Measurements from ENCODE around the gene PRKAR1B. TPM values are rescaled to one million over a fixed set of nuclear protein-coding genes. Genes with fewer than 3 reads are reported as not detected.
A peak's percentile ranks its signal among the peaks of the same experiment; 100 is the strongest.

Gene PRKAR1B
- total and polyA plus RNA-seq, 7 donors, result 1.4 to 4.6 (median 1.9) TPM

DNA sequence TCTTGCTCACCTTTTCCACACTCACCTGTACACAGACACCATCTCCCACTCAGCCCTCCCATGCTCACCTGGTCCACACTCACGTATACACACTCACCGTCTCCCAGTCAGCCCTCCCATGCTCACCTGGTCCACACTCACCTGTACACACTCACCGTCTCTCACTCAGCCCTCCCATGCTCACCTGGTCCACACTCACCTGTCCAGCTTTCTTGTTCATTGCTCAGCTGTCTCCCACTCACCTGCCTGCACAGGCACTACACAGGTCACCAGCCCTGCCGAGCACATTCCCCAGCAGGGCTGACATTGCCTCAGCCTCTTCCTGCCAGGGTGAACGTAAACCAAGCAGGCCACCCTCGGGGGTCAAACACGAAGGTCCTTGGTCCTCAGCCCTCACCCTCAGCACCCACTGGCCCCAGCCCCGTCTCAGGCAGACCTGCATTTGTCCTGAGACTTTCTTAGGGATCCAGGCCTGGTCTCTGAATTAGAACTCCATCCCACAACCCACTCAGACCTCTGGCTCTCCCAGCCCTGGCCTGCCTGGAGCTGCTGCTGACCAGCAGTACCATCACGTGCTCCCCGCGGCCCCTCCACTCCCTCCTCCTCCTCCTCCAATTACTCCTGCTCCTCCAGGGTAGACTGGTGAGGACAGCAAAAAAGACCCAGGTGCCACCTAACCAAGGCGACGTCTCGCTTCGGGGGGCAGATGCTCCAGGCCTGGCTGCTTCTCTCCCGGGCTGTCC is 13.4 kb downstream of the PRKAR1B start:
- Histone ChIP-seq H3K4me1 (no peaks in the 10 kb centered on the region), H3K36me3 (ENCODE audit: insufficient read depth in 1 of 2, low read depth in 1 of 2) (no peaks in the 10 kb centered on the region), H3K4me3 (no peak overlapping the region), H3K9me3 (no peaks in the 10 kb centered on the region), H3K27me3 (ENCODE audit: insufficient read depth in 3 of 3, low read length in 2 of 3) (peaks cover 0 to 10% (median 7%) of the 10 kb centered on the region in 3 donors), H3K27ac (no peak overlapping the region)
- no peak for ATAC-seq
- DNase-seq, result no peak
- intact Hi-C loops (cut with DNase I), result no loop called here
- WGBS, 3 donors, result 87 to 94% (median 89%) methylated on average over 16 of the region's 16 CpGs
- TF ChIP-seq, protein P1, sequence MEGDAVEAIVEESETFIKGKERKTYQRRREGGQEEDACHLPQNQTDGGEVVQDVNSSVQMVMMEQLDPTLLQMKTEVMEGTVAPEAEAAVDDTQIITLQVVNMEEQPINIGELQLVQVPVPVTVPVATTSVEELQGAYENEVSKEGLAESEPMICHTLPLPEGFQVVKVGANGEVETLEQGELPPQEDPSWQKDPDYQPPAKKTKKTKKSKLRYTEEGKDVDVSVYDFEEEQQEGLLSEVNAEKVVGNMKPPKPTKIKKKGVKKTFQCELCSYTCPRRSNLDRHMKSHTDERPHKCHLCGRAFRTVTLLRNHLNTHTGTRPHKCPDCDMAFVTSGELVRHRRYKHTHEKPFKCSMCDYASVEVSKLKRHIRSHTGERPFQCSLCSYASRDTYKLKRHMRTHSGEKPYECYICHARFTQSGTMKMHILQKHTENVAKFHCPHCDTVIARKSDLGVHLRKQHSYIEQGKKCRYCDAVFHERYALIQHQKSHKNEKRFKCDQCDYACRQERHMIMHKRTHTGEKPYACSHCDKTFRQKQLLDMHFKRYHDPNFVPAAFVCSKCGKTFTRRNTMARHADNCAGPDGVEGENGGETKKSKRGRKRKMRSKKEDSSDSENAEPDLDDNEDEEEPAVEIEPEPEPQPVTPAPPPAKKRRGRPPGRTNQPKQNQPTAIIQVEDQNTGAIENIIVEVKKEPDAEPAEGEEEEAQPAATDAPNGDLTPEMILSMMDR (IDR thresholded peaks at IDR 0.05), result no peak

DNA sequence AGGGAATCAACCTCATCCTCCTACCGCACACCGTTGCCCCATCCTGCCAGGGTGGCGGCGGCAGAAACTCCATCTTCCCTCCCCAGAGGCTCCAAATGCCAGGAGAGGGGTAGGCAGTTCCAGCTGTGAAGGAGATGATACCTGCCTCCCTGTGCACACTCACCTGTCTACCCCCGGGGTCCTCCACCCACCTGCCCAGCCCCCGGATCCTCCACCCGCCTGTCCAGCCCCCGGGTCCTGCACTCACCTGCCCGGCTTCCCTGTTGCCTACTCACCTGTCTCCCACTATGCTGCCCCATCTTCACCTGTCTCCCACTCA is 14.0 kb downstream of the PRKAR1B start:
- ATAC-seq (no peak), DNase-seq (no peak)
- Histone ChIP-seq H3K27me3 (ENCODE audit: insufficient read depth in 3 of 3, low read length in 2 of 3) (peaks cover 0 to 10% (median 7%) of the 10 kb centered on the region in 3 donors), H3K4me1 (no peaks in the 10 kb centered on the region), H3K36me3 (ENCODE audit: insufficient read depth in 1 of 2, low read depth in 1 of 2) (no peaks in the 10 kb centered on the region), H3K4me3 (no peak overlapping the region), H3K9me3 (no peaks in the 10 kb centered on the region), H3K27ac (no peak overlapping the region)
- WGBS, 3 donors, result 89 to 92% (median 90%) methylated on average over 9 of the region's 9 CpGs
- TF ChIP-seq, protein P1 (IDR thresholded peaks at IDR 0.05), result no peak
- intact Hi-C loops (cut with DNase I), result no loop called here

DNA sequence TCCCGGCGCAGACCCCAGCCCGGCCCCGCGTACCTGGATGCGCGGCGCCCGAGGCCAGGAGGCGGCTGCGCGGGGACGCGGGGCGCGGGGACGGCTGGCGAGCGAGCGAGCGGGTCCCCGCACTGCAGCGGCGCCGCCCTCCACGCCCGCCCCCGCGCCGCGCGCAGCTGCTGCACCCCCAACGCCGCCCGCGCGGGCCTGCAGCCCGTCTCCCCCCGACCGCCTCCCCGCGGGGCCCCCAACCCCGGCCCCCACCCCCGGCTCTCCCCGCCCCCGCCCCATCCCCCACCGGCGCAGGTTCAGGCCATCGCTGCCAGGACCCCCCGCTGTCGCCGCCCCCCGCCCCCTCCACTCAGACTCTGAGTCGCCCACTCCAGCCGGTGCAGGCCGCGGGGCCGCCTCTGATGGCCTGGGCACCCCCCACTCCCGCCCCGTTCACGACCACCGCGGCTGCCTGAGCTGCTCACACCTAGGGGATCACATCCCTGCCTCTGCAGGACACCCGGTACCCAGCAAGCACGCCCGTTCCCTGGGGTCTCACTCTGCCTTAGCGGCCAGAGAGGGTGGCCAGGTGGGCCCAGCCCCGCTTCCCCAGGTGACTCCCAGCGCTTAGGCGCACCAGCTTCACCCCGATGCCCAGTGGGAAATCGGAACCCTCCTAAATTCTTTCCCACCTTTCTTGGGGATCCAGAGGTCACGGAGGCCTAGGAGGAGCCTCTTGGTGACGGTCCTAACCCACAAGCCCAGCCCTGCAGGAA is 14.5 kb downstream of the PRKAR1B start:
- no peaks in the 10 kb centered on the region for H3K9me3 ChIP-seq
- H3K27me3 ChIP-seq (ENCODE audit: insufficient read depth in 3 of 3, low read length in 2 of 3), result peaks cover 0 to 10% (median 7%) of the 10 kb centered on the region in 3 donors
- TF ChIP-seq, protein P1 (IDR thresholded peaks at IDR 0.05), result no peak
- intact Hi-C loops (cut with DNase I), result no loop called here
- no peak overlapping the region for H3K27ac ChIP-seq
- WGBS, 3 donors, result 14 to 31% (median 19%) methylated on average over 29 to 73 of the region's 74 CpGs
- peak overlapping the region; percentile 56 for H3K4me3 ChIP-seq
- DNase-seq (no peak), ATAC-seq (no peak)
- no peaks in the 10 kb centered on the region for H3K4me1 ChIP-seq
- no peaks in the 10 kb centered on the region for H3K36me3 ChIP-seq (ENCODE audit: insufficient read depth in 1 of 2, low read depth in 1 of 2)

DNA sequence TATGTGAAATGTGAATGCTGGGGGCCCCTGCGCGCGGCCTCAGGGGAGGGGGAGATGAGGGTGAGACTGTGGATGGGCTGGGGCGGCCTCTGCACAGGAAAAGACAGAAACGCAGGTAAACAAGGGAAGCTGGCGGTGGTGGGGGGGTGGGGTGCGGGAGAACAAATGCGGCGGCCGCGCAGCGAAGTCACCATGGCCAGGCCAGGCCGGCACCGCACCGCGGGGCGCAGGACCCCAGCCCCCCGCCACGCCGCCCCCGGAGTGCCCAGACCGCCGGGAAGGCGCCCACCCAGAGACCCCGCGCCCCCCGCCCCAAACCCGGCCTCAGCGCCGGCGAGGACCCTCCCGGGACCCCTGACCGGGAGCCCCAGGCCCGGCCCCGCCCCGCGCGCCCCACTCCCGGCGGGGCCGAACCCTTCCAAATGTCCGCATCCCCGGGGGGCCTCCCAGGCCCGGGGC is 15.1 kb downstream of the PRKAR1B start:
- Histone ChIP-seq H3K27ac (no peak overlapping the region), H3K27me3 (ENCODE audit: insufficient read depth in 3 of 3, low read length in 2 of 3) (peaks cover 0 to 10% (median 7%) of the 10 kb centered on the region in 3 donors), H3K36me3 (ENCODE audit: insufficient read depth in 1 of 2, low read depth in 1 of 2) (no peaks in the 10 kb centered on the region), H3K4me1 (no peaks in the 10 kb centered on the region), H3K4me3 (peak overlapping the region; percentile 56), H3K9me3 (no peaks in the 10 kb centered on the region)
- TF ChIP-seq, protein P1 (IDR thresholded peaks at IDR 0.05), result no peak
- ATAC-seq (no peak), DNase-seq (no peak)
- WGBS, 3 donors, result 4 to 10% (median 9%) methylated on average over 5 to 44 of the region's 44 CpGs
- intact Hi-C loops (cut with DNase I), result no loop called here

All from psoas muscle (tissue), 8 donors.